Dedifferentiated amniotic fluid mesenchymal stem cell (primary cell): ENCODE results near the gene TMED10.
A peak's percentile ranks its signal among the peaks of the same experiment; 100 is the strongest.
"Not testable (repeated sequence)": the region's sequence is repeated elsewhere in the genome, so short reads cannot be mapped to it uniquely, and the experiment has no call there.

Source experiments
- DNase-seq: peaks from one replicate; pipeline ENCODE4 v3.0.0-alpha.2; 2016; ENCODE audit errors: extremely low spot score

TMED10 gene

DNA sequence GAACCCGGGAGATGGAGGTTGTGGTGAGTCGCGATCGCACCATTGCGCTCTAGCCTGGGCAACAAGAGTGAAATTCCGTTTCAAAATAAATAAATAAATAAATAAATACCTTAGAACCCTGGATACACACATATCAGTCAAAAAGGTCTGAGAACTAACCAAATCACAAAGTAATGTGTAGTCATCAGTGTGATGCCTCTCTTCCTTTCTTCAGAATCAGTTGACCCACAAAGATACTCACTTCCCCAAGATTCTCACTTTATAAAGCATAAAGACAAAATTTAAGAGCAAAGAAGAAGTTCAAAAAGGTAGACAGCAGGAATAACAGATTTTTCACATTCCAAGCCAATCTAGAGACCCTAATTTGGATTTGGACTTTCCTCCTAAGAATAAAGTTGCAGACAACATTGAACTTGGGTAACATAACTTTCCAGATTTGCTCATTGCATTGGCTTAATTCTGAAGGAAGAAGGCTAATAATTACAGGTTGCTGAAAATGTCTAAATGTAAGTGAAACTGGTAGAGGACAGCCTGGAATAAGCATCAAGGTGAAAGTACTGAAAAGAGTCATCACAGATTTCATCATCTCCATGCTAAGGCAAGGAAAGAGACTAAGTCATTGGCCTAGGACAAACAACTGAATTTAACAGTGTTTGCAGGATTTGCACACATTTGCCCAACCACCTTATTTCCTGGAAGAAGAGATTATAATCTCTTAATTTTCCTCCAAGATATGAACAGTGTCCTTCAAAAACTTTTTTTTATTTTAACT, 17.4 kb downstream of the TMED10 start:
- no peak for DNase-seq

DNA sequence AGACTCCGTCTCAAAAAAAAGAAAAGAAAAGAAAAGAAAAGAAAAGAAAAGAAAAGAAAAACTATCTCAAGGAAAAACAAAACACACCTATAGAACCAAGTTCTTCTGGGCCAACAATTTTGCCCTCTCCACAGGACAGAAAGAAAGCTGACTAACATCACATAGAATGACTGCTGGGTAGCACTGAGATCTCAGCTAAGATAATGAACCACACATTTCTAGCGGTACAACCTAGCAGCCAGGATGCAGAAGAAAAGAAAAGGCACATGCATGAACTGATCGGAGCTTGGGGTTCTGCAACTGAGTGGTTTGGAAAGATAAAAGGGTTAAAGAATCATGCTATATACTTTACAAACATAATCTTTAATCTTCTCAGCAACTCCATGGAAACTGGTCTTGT, 19.5 kb downstream of the TMED10 start:
- DNase-seq = no peak

DNA sequence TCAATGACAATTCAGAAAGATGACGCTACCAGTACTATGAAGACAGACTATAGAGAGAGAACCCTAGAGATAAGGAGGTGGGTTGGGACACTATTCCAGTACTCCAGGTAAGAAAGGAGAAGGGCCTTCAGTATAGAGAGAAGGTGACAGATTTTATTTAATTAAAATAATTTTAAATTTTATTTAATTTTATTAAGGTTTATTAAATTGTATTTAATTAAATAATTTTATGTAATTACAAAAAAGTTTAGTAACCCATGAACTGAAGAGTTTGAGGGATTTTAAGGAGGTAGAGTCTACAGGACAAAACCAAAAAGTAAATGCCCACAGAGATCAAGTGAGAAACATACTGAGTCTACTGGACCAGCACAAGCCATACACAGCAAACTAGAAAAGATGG, 20.3 kb downstream of the TMED10 start:
- no peak for DNase-seq

DNA sequence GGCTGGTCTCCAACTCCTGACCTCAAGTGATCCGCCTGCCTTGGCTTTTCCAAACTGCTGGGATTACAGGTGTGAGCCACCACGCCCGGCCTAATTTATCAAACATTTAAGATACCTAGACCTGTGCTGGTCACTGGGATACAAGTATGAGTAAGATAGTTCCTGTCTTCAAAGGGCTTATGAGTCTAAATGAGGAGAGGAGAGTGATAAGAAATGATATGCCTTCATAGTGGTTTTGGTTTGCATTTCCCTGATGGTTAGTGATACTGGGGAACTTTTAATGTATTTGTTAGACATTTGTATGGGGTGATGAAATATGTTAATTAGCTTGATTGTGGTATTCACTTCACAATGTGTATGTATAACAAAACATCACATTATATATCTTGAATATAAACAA, 21.2 kb downstream of the TMED10 start:
- DNase-seq = no peak

DNA sequence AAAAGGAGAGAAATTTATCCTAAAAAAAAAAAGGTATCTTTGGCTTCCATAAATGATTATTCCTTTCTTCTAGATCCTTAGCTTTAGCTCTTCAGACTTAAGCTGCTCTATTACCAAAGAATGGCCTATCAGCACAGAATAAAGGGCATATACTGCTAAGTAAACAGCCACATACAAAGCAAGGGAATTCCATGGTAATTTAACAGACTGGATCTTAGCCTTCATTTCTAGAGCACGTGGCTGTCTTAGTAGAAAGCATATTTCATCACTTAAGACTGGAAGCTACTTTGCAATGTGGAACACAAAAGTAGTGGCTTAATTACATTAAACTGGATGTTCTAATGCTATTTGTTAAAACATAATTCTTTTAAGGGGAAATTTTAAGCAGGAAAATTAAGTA, 23.1 kb downstream of the TMED10 start:
- DNase-seq = no peak

DNA sequence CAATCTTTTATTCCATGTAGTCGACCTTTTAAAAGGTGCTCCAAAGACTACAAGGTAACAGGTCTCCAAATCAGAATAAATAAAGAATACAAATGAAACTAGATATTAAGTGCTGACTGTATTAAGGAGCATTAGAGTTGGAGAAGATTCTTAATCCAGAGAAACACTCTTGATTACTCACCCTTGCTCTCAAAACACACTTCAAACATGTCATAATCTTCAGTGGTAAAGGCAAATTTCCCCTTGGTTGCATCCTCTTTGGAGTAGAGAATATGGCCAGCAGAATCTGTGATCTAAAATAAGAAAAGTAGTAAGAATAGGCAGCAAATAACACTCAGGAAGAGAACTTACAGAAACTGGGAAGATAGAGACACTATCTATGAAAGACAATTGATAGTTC, 24.6 kb downstream of the TMED10 start:
- DNase-seq = no peak

DNA sequence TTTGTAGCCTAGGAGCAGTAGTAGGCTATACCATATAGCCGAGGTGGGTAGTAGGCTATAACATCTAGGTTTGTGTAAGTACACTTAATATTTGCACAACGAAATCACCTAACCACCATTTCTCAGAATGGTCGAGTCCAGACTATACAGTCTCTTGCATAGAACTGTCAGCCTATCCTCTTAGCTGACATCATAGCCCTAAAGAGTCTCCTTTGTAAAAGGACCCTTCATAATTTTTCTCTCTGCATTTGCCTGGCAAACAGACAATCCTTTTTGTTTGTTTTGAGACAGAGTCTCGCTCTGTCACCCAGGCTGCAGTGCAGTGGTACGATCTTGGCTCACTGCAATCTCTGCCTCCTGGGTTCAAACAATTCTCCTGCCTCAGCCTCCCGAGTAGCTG, 25.8 kb downstream of the TMED10 start:
- DNase-seq = not testable (repeated sequence)

DNA sequence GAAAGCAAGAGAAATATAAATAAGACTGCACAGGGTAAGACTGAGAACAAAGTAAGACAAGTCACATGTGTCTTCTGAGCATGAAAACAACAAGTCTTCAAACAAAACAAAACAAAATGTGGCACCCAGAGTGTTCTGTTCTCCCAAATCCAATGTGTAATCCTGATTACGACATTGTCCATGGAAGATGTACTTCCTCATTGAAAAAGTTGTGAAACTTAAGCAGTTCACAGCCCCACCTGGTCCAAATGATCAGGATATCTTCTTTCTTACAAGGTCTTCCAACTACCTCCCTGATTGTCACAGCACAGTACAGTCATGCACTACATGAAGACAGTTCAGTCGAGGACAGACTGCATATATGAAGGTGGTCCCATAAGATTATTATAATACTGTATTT, 26.3 kb downstream of the TMED10 start:
- DNase-seq = no peak

DNA sequence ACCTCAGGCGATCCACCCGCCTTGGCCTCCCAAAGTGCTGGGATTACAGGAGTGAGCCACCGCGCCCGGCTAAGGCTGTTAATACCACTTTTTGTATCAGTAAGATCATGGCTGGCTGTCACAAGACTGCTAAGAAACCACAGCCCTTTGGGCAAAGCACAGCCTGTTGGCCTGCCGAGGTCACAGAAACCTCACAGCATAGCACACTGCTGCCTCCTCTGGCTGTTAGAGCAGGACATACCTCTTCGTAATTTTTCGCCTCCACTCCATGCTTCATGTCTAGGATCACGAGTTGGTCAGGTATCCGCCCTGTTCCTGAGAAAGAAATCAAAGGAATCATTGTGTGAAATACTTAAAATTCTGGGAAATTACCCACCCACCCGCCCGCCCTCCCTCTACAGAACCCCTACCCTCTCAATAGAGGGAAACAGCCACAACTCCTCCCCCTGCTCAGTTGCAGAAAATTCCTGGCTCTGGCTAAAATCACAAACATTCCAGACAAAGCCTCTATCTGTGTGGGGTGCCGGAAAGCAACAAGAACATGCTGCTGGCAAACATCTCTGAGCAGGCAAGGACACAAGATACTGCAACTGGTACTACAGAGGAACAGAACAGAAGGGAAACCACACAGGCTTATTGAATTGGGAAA, 28.9 kb downstream of the TMED10 start:
- DNase-seq = peak; percentile 73

DNA sequence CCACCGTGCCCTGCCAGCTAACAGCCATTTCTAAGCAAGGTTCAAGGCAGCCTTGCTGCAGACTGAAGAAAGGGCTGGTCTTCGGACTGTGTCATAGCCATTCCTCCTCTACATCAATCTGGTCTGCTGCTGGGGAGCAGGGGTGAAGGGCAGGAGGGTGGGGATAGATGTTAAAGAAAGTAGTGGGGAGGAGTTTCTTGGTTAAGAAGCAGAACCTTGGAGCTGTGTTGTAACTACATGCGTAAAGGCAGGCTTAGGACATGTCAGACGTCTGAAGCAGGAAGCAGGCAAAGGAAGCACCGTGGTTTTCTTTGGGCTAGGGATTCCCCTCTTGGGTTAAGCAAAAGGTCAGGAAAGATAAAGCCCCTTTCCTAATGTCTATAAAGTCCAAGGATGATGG, 31.5 kb downstream of the TMED10 start:
- no peak for DNase-seq

DNA sequence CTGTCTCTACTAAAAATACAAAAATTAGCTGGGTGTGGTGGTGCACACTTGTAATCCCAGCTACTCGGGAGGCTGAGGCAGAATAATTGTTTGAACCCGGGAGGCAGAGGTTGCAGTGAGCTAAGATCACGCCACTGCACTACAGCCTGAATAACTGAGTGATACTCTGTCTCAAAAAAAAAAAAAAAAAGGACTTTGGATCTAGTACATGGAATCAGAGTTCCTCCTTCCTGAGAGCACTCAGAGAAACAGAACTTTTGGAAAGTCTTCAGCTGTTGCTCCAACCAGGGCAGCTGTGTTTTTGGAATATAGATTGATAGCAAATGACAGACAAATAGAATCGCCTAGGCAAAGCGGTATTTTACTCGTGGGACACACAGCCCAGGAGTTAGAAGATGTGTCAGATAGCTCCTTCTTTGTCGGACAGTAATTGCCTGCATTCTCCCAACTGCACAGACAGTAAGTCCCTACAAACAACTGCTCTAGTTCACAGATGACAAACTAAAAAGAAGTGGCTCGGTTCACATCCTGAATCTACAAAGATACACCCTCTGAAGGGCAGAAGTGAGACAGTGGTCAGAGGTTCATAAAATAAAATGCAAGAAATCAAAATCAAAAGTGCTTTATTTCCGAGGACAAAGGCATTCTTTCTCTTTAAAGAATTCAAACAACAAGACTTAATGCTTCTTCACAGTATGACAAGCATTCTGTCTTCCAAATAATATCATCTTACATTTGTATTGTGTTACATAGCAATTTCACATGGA, 32.5 kb downstream of the TMED10 start:
- no peak for DNase-seq

DNA sequence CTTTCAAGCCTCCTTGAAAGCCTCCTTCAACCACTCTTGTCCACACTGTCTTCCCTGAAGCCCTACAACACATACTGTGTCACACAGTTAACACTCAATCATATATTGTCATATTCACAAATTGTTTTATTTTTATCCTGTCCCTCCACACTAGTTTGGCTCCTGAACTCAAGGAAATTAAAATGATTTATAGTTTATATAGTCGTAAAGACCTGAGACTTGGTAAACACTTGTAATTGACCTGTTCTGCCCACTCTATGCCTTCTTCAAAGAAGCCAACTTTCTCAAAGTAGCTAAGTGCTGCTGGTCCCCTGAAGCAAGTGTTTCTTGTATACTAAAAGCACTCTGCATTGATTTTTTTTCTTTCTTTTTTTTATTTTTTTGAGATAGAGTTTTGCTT, 33.9 kb downstream of the TMED10 start:
- DNase-seq = no peak

DNA sequence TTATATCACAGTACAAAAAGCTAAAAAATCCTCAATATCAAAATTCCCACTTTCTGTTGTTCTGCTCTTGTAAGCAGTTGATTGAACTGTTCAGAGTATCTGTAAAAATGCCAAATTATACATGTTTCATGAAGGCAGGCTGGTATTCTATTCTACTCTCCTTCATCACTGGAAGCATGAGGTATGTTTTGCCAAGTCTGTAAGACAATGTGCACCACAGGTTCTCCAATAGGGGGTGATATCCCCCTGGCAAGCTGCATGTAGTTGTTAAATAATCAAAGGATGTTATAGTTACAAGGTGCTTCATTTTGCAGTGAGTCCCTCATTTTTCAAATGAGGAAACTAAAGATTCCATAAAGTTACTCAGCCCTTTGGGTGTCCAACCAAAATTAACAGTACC, 34.4 kb downstream of the TMED10 start:
- no peak for DNase-seq

DNA sequence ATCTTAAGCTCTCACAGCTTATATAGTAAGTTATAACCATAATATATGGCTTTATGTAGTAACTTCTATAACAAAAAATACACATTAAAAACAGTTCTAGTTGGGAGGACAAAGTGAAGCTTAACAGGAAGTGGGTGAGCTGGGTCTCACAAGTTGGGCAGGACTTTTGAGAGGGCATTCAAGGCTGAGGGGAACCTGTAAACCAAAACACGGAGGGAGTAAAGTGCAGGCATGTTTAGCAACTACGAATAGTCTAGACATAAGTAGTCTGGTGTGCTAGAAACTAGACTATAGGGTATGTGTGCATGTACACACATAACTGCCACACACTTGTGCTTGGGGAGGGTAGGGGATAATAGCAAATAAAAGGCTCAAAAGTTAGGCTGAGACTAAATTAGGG, 35.4 kb downstream of the TMED10 start:
- no peak for DNase-seq

DNA sequence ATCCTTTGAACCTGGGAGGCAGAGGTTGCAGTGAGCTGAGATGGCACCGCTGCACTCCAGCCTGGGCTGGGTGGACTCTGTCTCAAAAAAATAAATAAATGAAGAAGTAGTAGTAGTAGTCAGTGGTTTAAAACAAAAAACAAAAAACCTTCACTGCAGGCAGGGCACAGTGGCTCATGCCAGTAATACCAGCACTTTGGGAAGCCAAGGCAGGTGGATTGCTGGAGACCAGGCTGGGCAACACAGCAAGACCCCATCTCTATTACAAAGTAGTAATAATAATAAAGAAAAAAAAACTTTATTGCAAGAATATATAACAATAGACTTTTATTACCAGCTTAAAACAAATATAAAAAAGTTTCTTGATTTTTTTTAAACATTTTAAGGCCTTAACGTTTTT, 35.8 kb downstream of the TMED10 start:
- DNase-seq = no peak

DNA sequence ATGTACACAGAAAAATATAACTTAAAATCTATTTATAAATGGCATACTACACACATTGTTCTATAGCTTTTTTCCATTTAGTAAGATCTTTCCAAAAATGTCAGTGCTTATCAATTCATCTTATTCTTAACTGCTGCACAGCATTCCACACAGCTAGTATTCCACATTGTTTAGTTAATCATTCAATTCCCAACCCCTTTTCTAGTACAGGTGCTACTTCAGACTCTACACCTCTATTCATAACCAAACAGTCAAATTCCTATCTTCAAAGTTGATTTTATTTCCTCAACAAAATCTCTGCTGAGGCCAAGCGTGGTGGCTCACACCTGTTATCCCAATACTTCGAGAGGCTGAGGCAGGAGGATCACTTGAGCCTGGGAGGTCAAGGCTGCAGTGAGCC, 37.2 kb downstream of the TMED10 start:
- DNase-seq = no peak

DNA sequence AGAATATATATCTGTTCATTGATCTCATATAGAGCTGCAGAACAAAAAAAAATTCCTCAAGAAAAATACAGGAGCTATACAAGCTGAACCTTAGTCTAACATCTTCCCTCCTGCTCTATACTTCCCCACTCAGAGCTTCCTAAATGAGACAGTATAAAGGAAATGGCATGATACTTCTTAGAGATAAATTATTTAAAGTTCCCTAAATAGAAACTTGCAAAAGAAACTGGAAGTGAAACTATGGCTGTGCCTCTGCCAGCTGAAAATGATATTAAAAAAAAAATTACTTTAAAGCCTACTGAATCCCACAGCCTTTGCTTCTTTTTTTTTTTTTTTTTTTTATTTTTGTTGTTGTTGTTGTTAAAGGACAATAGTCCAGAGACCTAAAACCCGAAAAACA, 37.9 kb downstream of the TMED10 start:
- DNase-seq = no peak

DNA sequence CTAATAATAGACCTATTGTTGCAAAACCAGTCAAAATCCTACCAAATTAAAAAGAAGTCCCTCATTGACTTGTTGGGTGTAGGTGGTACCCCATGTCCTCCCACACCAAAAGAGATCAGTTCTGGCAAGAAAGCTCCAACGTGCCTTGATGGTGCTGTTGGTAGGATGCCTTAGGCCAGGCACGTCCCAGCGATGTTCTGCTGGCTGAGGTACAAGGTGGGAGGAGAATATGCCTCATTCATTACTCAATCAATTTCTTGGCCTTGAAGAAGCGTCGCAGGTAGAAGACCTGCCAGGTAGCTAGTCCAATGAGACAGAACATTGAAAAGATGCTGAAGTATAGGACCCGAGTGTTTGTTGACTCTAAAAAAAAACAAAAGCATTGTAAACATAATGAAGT, 41.8 kb downstream of the TMED10 start:
- no peak for DNase-seq

DNA sequence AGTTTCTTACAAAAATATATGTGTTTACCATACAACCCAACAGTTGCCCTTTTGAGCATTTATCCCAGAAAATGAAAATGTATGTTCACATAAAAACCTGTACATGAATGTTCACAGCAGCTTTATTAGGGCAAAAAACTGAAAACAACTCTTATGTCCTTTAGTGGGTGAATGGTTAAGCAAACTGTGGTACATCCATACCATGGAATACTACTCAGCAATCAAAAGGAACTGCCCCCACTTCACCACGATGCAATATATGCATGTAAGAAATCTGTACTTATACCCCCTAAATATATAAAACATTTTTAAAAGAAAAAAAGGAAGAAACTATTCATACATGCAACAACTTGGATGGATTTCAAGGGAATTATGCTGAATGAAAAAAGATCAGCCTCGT, 42.8 kb downstream of the TMED10 start:
- DNase-seq = no peak

DNA sequence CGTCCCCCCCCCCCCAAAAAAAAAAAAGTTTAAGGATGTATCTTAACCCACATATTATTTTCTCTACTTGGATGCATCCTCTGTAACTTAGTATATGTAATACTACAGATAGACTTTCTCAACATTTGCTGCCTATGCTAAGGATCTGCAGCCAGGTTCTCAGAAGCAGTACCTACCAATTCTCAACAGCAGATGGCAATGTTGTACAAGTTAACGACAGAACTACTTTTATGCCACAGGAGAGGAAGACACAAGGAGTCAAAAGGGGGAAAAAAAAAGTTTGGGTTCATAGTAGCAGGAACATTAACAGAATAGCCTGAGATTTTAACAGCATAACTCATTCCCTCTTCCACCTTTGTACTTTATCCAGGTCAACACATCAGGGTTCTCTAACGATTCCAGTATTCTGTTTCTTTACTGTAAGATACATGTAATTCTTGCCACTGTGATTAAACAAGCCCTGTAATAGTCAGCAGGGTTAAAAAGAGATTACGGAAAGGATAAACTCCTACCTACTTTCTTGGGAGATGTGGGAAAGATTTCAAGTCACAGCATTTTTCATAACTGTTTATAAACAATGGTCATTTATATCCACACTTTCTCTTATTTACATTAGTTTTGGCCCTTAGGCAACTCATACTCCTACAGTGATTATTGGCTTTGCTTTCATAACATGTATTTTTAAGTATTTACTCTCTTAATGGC, 43.9 kb downstream of the TMED10 start:
- peak; percentile 83 for DNase-seq

DNA sequence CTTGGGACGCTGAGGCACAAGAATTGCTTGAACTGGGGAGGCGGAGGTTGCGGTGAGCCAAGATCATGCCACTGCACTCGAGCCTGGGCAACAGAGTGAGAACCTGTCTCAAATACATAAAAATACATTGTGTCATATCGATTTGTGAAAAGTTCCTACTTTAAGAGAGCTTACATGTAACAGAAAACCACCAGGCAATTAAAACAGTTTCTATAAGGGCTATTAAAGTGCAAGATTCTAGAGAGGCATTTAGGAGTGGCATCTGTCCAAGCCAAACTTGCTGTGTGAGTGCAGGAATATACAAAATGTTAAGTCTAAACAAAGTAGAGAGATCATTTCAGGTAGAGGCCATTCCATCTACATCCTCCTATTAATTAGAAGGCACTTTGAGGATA, 47.8 kb downstream of the TMED10 start:
- no peak for DNase-seq

DNA sequence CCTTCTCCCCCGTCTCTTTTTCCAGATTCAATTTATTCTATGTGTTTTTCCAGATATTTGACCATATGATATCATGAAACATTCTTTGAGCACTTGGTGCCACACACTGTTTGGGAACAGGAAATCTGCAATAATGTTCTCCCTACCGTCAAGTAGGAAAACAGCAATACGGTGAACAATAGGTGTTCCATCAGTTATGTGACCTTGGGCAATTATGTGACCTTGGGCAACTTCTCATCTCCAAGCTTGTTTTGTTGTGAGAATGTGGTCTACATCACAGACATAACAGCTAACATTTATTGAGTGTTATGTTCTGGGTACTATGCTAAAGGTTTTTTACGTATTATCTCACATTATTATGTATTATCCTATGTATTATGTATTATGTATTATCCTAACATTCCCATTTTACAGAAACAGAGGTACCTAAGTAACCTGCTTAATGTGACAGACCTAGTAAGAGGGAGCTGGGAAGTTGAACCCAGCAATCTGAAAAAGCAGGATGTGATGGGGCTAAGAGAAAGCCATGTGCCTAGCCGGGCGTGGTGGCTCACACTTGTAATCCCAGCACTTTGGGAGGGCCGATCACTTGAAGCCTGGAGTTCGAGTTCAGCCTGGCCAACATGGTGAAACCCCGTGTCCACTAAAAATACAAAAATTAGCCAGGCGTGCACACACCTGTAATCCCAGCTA, 48.4 kb downstream of the TMED10 start:
- no peak for DNase-seq
